ENCODE data around the gene RIMS4. TPM values are rescaled to one million over a fixed set of nuclear protein-coding genes. Genes with fewer than 3 reads are reported as not detected.

RIMS4 gene
- polyA plus RNA-seq, 3 donors: not detected

- H3K9ac ChIP-seq (ENCODE audit: insufficient read depth, low read length, poor library complexity, severe bottlenecking): no peak overlapping the region
- no peak overlapping the region for H3K4me3 Mint-ChIP-seq
- no peaks in the 10 kb centered on the region for H3K9me3 ChIP-seq (replicated peaks in 1 of 2; ENCODE audit: control insufficient read depth in 1 of 2, insufficient read depth in 1 of 2, low read length in 2 of 2)
- no peak overlapping the region for H3K4me2 ChIP-seq (replicated peaks; ENCODE audit: extremely low read depth, low read length, poor library complexity, severe bottlenecking)
- H3K4me3 ChIP-seq (replicated peaks in 1 of 3; ENCODE audit: low read depth in 2 of 3, low read length in 3 of 3): no peak overlapping the region
- H3K9me3 Mint-ChIP-seq: peaks cover 0 to 1% (median 0%) of the 10 kb centered on the region in 7 donors
- no peak overlapping the region for H3K27ac ChIP-seq (ENCODE audit: low read depth in 1 of 2, low read length in 2 of 2)
- H3K4me1 ChIP-seq (ENCODE audit: control insufficient read depth in 1 of 2, insufficient read depth in 2 of 2, low read length in 2 of 2): peaks cover 6 to 7% of the 10 kb centered on the region in 2 donors
- no peaks in the 10 kb centered on the region for H3K36me3 Mint-ChIP-seq
- no peaks in the 10 kb centered on the region for H3K79me2 ChIP-seq (ENCODE audit: insufficient read depth, low read length)
- no peak overlapping the region for H3K27ac Mint-ChIP-seq
- WGBS (ENCODE audit: insufficient coverage): no CpG with 5 or more reads among the region's 2 CpGs
- no peak overlapping the region for H2AFZ ChIP-seq (ENCODE audit: insufficient read depth, low read depth, low read length, poor library complexity, severe bottlenecking)
- no peak for DNase-seq
- TF ChIP-seq CTCF (IDR thresholded peaks at IDR 0.05): no peak
- H3K36me3 ChIP-seq (replicated peaks in 1 of 2; ENCODE audit: control insufficient read depth in 1 of 2, insufficient read depth in 2 of 2, low read length in 2 of 2): no peaks in the 10 kb centered on the region
- H3K27me3 ChIP-seq (ENCODE audit: control insufficient read depth in 2 of 2, insufficient read depth in 2 of 2, low read length in 2 of 2): no peaks in the 10 kb centered on the region
- intact Hi-C loops (cut with micrococcal nuclease): no loop called here
- peaks cover 10% of the 10 kb centered on the region for H3K4me1 Mint-ChIP-seq
- no peaks in the 10 kb centered on the region for H4K20me1 ChIP-seq (ENCODE audit: insufficient read depth, low read length)
- peaks cover 0 to 5% (median 0%) of the 10 kb centered on the region in 3 donors for H3K27me3 Mint-ChIP-seq (ENCODE audit: low read depth in 3 of 3)
Measured at GRCh38 chr20:44727651-44728050, 82.7 kb downstream of the RIMS4 start.

GRCh38 chr20:44727039-44727438 lies 83.3 kb downstream of the RIMS4 start:
- Mint-ChIP-seq H3K27ac (no peak overlapping the region), H3K36me3 (no peaks in the 10 kb centered on the region), H3K9me3 (peaks cover 0 to under 1% (median 0%) of the 10 kb centered on the region in 7 donors), H3K4me3 (no peak overlapping the region), H3K27me3 (ENCODE audit: low read depth in 3 of 3) (peaks cover 0 to 5% (median 0%) of the 10 kb centered on the region in 3 donors), H3K4me1 (peaks cover 10% of the 10 kb centered on the region)
- H3K27ac ChIP-seq (ENCODE audit: low read depth in 1 of 2, low read length in 2 of 2): no peak overlapping the region
- H3K4me3 ChIP-seq (replicated peaks in 1 of 3; ENCODE audit: low read depth in 2 of 3, low read length in 3 of 3): no peak overlapping the region
- H2AFZ ChIP-seq (ENCODE audit: insufficient read depth, low read depth, low read length, poor library complexity, severe bottlenecking): no peak overlapping the region
- H4K20me1 ChIP-seq (ENCODE audit: insufficient read depth, low read length): no peaks in the 10 kb centered on the region
- no peaks in the 10 kb centered on the region for H3K27me3 ChIP-seq (ENCODE audit: control insufficient read depth in 2 of 2, insufficient read depth in 2 of 2, low read length in 2 of 2)
- H3K9me3 ChIP-seq (replicated peaks in 1 of 2; ENCODE audit: control insufficient read depth in 1 of 2, insufficient read depth in 1 of 2, low read length in 2 of 2): no peaks in the 10 kb centered on the region
- H3K9ac ChIP-seq (ENCODE audit: insufficient read depth, low read length, poor library complexity, severe bottlenecking): no peak overlapping the region
- no peak overlapping the region for H3K4me2 ChIP-seq (replicated peaks; ENCODE audit: extremely low read depth, low read length, poor library complexity, severe bottlenecking)
- H3K79me2 ChIP-seq (ENCODE audit: insufficient read depth, low read length): no peaks in the 10 kb centered on the region
- intact Hi-C loops (cut with micrococcal nuclease): no loop called here
- peaks cover 6 to 7% of the 10 kb centered on the region in 2 donors for H3K4me1 ChIP-seq (ENCODE audit: control insufficient read depth in 1 of 2, insufficient read depth in 2 of 2, low read length in 2 of 2)
- TF ChIP-seq CTCF (IDR thresholded peaks at IDR 0.05): no peak
- no peaks in the 10 kb centered on the region for H3K36me3 ChIP-seq (replicated peaks in 1 of 2; ENCODE audit: control insufficient read depth in 1 of 2, insufficient read depth in 2 of 2, low read length in 2 of 2)
- WGBS (ENCODE audit: insufficient coverage): 98% methylated on average over 10 of the region's 11 CpGs
- DNase-seq: no peak

Measured in CD14-positive monocyte (primary cell).